HEK293 (cell line): ENCODE results near the gene ARHGAP6.

Source experiments
- CTCF ChIA-PET: fragments of 350-600 bp; formaldehyde crosslinking; extraction: SDS; loops from one replicate; lab custom pipeline; 2021; ENCODE audit warnings: antibody characterized with exemption; lab: Yijun Ruan, JAX
- POLR2A ChIA-PET: fragments of 300-600 bp; formaldehyde crosslinking; extraction: SDS; loops from one replicate; lab custom pipeline; 2020; ENCODE audit warnings: antibody characterized with exemption, inconsistent platforms; lab: Yijun Ruan, JAX
- H3K27ac ChIP-seq: fragments of 200-500 bp; sonication (Bioruptor generic); 2 replicates; pipeline ENCODE4 v1.5.1; 2014; ENCODE audit warnings: low read depth, low read length, control low read depth, inconsistent platforms; ENCODE audit errors: extremely low read depth
- H3K36me3 ChIP-seq, 2 experiments: fragments of 200-500 bp in 1 of 2; sonication (Bioruptor generic) in 1 of 2; 1 replicate in 1 of 2; 2 replicates in 1 of 2; pipeline ENCODE4 v1.5.1; 2014 to 2017; ENCODE audit warnings: inconsistent platforms in 2 of 2, low read length in 2 of 2; ENCODE audit not compliant: control insufficient read depth in 2 of 2, insufficient read depth in 1 of 2
- H3K4me1 ChIP-seq: fragments of 200-500 bp; sonication (Bioruptor generic); 2 replicates; pipeline ENCODE4 v1.5.1; 2014; ENCODE audit warnings: mild to moderate bottlenecking, low read length, inconsistent platforms; ENCODE audit not compliant: control insufficient read depth, insufficient read depth
- H3K4me3 ChIP-seq: 2 replicates; pipeline ENCODE4 v1.5.1; 2011; ENCODE audit warnings: low read depth, mild to moderate bottlenecking, control low read depth, low read length, moderate library complexity
- H3K9me3 ChIP-seq: fragments of 200-500 bp; sonication (Bioruptor generic); 2 replicates; pipeline ENCODE4 v1.5.1; 2014; ENCODE audit warnings: low read depth, low read length, inconsistent platforms; ENCODE audit not compliant: control insufficient read depth, insufficient read depth
- HOXA7 ChIP-seq: sonication (generic); formaldehyde crosslinking; IDR thresholded peaks from 2 replicates; pipeline ENCODE4 v1.8.1; 2022; ENCODE audit warnings: missing genetic modification reagents, borderline replicate concordance
- OVOL3 ChIP-seq: fragments of 450-650 bp; formaldehyde crosslinking; IDR thresholded peaks from 2 replicates; pipeline ENCODE4 v1.5.1; 2016; ENCODE audit warnings: missing biosample characterization, missing genetic modification characterization
- PRDM6 ChIP-seq: fragments of 450-650 bp; formaldehyde crosslinking; IDR thresholded peaks from 2 replicates; pipeline ENCODE4 v1.5.1; 2017; ENCODE audit warnings: missing biosample characterization, missing genetic modification characterization
- RBAK ChIP-seq: fragments of 450-650 bp; formaldehyde crosslinking; IDR thresholded peaks from 2 replicates; pipeline ENCODE4 v1.5.1; 2016; ENCODE audit warnings: missing biosample characterization, missing genetic modification characterization
- SETDB1 ChIP-seq: IDR thresholded peaks from one replicate; pipeline ENCODE4 v1.6.1; 2017; ENCODE audit warnings: mild to moderate bottlenecking, low read length, moderate library complexity, mixed read lengths; ENCODE audit not compliant: insufficient read length
- SP2 ChIP-seq: fragments of 450-650 bp; formaldehyde crosslinking; IDR thresholded peaks from 2 replicates; pipeline ENCODE4 v1.5.1; 2016; ENCODE audit warnings: missing biosample characterization, missing genetic modification characterization
- ZBTB6 ChIP-seq: fragments of 450-650 bp; formaldehyde crosslinking; IDR thresholded peaks from 2 replicates; pipeline ENCODE4 v1.5.1; 2017; ENCODE audit warnings: missing biosample characterization, missing genetic modification characterization
- ZNF184 ChIP-seq: fragments of 450-650 bp; IDR thresholded peaks from 2 replicates; pipeline ENCODE4 v1.5.1; 2018; ENCODE audit warnings: missing biosample characterization, mild to moderate bottlenecking, missing genetic modification characterization
- ZNF280D ChIP-seq: fragments of 450-650 bp; formaldehyde crosslinking; IDR thresholded peaks from 2 replicates; pipeline ENCODE4 v1.5.1; 2016; ENCODE audit warnings: missing biosample characterization, missing genetic modification characterization
- ZNF366 ChIP-seq: fragments of 450-650 bp; formaldehyde crosslinking; conservative IDR thresholded peaks from 2 replicates; pipeline ENCODE4 v1.5.1; 2016; ENCODE audit warnings: missing biosample characterization, missing genetic modification characterization
- ZNF391 ChIP-seq: fragments of 450-650 bp; formaldehyde crosslinking; IDR thresholded peaks from 2 replicates; pipeline ENCODE4 v1.5.1; 2016; ENCODE audit warnings: low read depth, missing biosample characterization, missing genetic modification characterization, borderline replicate concordance
- ZNF416 ChIP-seq: fragments of 450-650 bp; formaldehyde crosslinking; IDR thresholded peaks from 2 replicates; pipeline ENCODE4 v1.5.1; 2016; ENCODE audit warnings: missing biosample characterization, missing genetic modification characterization
- ZNF488 ChIP-seq: fragments of 450-650 bp; formaldehyde crosslinking; IDR thresholded peaks from 2 replicates; pipeline ENCODE4 v1.5.1; 2016; ENCODE audit warnings: missing biosample characterization, missing genetic modification characterization
- ZNF548 ChIP-seq: fragments of 450-650 bp; formaldehyde crosslinking; IDR thresholded peaks from 2 replicates; pipeline ENCODE4 v1.5.1; 2016; ENCODE audit warnings: missing biosample characterization, missing genetic modification characterization
- ZNF600 ChIP-seq: fragments of 450-650 bp; formaldehyde crosslinking; IDR thresholded peaks from 2 replicates; pipeline ENCODE4 v1.5.1; 2016; ENCODE audit warnings: missing biosample characterization, missing genetic modification characterization
- ZNF645 ChIP-seq: fragments of 450-650 bp; formaldehyde crosslinking; IDR thresholded peaks from 2 replicates; pipeline ENCODE4; 2016; ENCODE audit warnings: missing biosample characterization, missing genetic modification characterization
- ZNF670 ChIP-seq: fragments of 450-650 bp; formaldehyde crosslinking; IDR thresholded peaks from 2 replicates; pipeline ENCODE4 v1.5.1; 2016; ENCODE audit warnings: missing biosample characterization, missing genetic modification characterization, low read depth
- ZNF692 ChIP-seq: fragments of 450-650 bp; formaldehyde crosslinking; IDR thresholded peaks from 2 replicates; pipeline ENCODE4 v1.5.1; 2016; ENCODE audit warnings: missing biosample characterization, missing genetic modification characterization
- ZNF830 ChIP-seq: fragments of 450-650 bp; IDR thresholded peaks from 2 replicates; pipeline ENCODE4 v1.5.0; 2018; ENCODE audit warnings: missing biosample characterization, missing genetic modification characterization, low read depth, mild to moderate bottlenecking, moderate library complexity
- ZSCAN16 ChIP-seq: fragments of 450-650 bp; formaldehyde crosslinking; IDR thresholded peaks from 2 replicates; pipeline ENCODE4 v1.5.1; 2016; ENCODE audit warnings: missing biosample characterization, missing genetic modification characterization
- ZSCAN18 ChIP-seq: fragments of 450-650 bp; formaldehyde crosslinking; IDR thresholded peaks from 2 replicates; pipeline ENCODE4 v1.5.1; 2016; ENCODE audit warnings: missing biosample characterization, missing genetic modification characterization

The ARHGAP6 gene

GRCh38 chrX:11663875-11664210 is 1.9 kb downstream of the ARHGAP6 start:
- ChIA-PET CTCF (no interaction called here), POLR2A (no interaction called here)
- TF ChIP-seq ZSCAN16 (tag by site-specific recombination) (no peak), SP2 (tag by site-specific recombination) (no peak), ZNF830 (tag by site-specific recombination) (no peak), ZNF280D (no peak), ZNF692 (tag by site-specific recombination) (no peak), ZNF548 (tag by site-specific recombination) (no peak), PRDM6 (no peak), ZSCAN18 (no peak), ZNF366 (no peak), ZNF600 (tag by site-specific recombination) (no peak), HOXA7 (CRISPR knock-in tag) (no peak), RBAK (tag by site-specific recombination) (no peak), SETDB1 (no peak), ZNF645 (tag by site-specific recombination) (no peak), ZNF416 (tag by site-specific recombination) (no peak), ZNF391 (tag by site-specific recombination) (no peak)
- Histone ChIP-seq H3K27ac (no peak overlapping the region), H3K36me3 (no peaks in the 10 kb centered on the region), H3K4me3 (no peak overlapping the region), H3K4me1 (no peaks in the 10 kb centered on the region), H3K9me3 (no peaks in the 10 kb centered on the region)

- no peak overlapping the region for H3K4me3 ChIP-seq
- ChIA-PET POLR2A (no interaction called here), CTCF (interaction anchor here (0.7 to 1.3 kb wide), 2 partner anchors 27 to 69 kb away, joined by 3 to 9 read pairs; no protein-coding TSS in a partner anchor)
- H3K9me3 ChIP-seq, result no peaks in the 10 kb centered on the region
- no peaks in the 10 kb centered on the region for H3K4me1 ChIP-seq
- no peak overlapping the region for H3K27ac ChIP-seq
- no peaks in the 10 kb centered on the region for H3K36me3 ChIP-seq
- TF ChIP-seq ZNF488 (tag by site-specific recombination) (no peak), ZNF670 (tag by site-specific recombination) (no peak), ZBTB6 (tag by site-specific recombination) (no peak), OVOL3 (no peak), ZNF184 (tag by site-specific recombination) (no peak)
Measured at GRCh38 chrX:11655282-11656015, 10.3 kb downstream of the ARHGAP6 start.
